Neural cell (in vitro differentiated cells): ENCODE data around the gene TMEM61.

Source experiments
- EP300 ChIP-seq: fragments of 450-650 bp; conservative IDR thresholded peaks from 2 replicates; pipeline ENCODE4 v1.6.1; 2014; ENCODE audit warnings: antibody characterized with exemption, mild to moderate bottlenecking, moderate library complexity; ENCODE audit not compliant: poor library complexity, severe bottlenecking
- TF ChIP-seq, protein P1 (sequence below): fragments of 450-650 bp; IDR thresholded peaks from 2 replicates; pipeline ENCODE4 v1.5.1; 2014; ENCODE audit warnings: antibody characterized with exemption, mild to moderate bottlenecking, moderate library complexity; ENCODE audit not compliant: poor library complexity, severe bottlenecking
- TF ChIP-seq, protein P2 (sequence below): IDR thresholded peaks from 2 replicates; pipeline ENCODE4 v1.6.1; 2012; ENCODE audit warnings: borderline replicate concordance

DNA sequence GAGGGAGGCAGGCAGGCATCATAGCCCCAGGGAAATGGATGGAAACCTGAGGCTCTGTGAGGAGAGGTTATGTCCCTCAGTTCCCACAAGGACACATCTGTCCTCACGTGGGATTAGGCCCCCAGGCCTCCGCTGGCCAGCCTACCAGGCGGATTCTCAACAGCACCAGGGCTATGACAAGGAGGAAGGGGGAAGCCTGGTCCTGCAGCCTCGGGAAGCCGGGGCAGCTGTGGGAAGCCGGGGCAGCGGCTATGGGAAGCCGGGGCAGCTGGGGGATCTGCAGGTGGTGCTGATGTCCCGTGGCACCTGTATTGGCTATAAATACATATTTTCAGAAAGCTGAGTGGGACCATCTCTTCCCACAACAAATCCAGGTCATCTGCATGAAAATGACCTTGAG, 38.0 kb downstream of the TMEM61 start:
- TF ChIP-seq, protein P1, sequence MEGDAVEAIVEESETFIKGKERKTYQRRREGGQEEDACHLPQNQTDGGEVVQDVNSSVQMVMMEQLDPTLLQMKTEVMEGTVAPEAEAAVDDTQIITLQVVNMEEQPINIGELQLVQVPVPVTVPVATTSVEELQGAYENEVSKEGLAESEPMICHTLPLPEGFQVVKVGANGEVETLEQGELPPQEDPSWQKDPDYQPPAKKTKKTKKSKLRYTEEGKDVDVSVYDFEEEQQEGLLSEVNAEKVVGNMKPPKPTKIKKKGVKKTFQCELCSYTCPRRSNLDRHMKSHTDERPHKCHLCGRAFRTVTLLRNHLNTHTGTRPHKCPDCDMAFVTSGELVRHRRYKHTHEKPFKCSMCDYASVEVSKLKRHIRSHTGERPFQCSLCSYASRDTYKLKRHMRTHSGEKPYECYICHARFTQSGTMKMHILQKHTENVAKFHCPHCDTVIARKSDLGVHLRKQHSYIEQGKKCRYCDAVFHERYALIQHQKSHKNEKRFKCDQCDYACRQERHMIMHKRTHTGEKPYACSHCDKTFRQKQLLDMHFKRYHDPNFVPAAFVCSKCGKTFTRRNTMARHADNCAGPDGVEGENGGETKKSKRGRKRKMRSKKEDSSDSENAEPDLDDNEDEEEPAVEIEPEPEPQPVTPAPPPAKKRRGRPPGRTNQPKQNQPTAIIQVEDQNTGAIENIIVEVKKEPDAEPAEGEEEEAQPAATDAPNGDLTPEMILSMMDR: no peak
- TF ChIP-seq EP300: no peak
- TF ChIP-seq, protein P2, sequence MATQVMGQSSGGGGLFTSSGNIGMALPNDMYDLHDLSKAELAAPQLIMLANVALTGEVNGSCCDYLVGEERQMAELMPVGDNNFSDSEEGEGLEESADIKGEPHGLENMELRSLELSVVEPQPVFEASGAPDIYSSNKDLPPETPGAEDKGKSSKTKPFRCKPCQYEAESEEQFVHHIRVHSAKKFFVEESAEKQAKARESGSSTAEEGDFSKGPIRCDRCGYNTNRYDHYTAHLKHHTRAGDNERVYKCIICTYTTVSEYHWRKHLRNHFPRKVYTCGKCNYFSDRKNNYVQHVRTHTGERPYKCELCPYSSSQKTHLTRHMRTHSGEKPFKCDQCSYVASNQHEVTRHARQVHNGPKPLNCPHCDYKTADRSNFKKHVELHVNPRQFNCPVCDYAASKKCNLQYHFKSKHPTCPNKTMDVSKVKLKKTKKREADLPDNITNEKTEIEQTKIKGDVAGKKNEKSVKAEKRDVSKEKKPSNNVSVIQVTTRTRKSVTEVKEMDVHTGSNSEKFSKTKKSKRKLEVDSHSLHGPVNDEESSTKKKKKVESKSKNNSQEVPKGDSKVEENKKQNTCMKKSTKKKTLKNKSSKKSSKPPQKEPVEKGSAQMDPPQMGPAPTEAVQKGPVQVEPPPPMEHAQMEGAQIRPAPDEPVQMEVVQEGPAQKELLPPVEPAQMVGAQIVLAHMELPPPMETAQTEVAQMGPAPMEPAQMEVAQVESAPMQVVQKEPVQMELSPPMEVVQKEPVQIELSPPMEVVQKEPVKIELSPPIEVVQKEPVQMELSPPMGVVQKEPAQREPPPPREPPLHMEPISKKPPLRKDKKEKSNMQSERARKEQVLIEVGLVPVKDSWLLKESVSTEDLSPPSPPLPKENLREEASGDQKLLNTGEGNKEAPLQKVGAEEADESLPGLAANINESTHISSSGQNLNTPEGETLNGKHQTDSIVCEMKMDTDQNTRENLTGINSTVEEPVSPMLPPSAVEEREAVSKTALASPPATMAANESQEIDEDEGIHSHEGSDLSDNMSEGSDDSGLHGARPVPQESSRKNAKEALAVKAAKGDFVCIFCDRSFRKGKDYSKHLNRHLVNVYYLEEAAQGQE: no peak
